Upper lobe of left lung (tissue), 6 donors: ENCODE results near the gene ALAD. TPM values are rescaled to one million over a fixed set of nuclear protein-coding genes. Genes with fewer than 3 reads are reported as not detected.
"Not testable (repeated sequence)": the region's sequence is repeated elsewhere in the genome, so short reads cannot be mapped to it uniquely, and the experiment has no call there.

Experiments
- ATAC-seq, 2 donors: fragments of 200-7000 bp; cut with Tn5 transposase; one replicate each; pipeline ENCODE4 v1.9.1; 2022; ENCODE audit warnings: mild to moderate bottlenecking in 2 of 2, moderate library complexity in 2 of 2; ENCODE audit not compliant: low FRiP score in 2 of 2
- DNase-seq, 2 donors: peaks; one replicate each; pipeline ENCODE4 v3.0.0-alpha.2; 2019 to 2020
- H3K27ac ChIP-seq, 4 donors: fragments of 200-600 bp; sonication (generic); one replicate each; pipeline ENCODE4 v1.5.1; 2016 to 2019
- H3K27me3 ChIP-seq, 4 donors: fragments of 200-600 bp; sonication (generic); one replicate each; pipeline ENCODE4 v1.5.1; 2017 to 2019
- H3K36me3 ChIP-seq, 4 donors: fragments of 200-600 bp; sonication (generic); one replicate each; pipeline ENCODE4 v1.5.1; 2016 to 2019
- H3K4me1 ChIP-seq, 4 donors: fragments of 200-600 bp; sonication (generic); one replicate each; pipeline ENCODE4 v1.5.1; 2018 to 2019
- H3K4me3 ChIP-seq, 4 donors: fragments of 200-600 bp; sonication (generic); one replicate each; pipeline ENCODE4 v1.5.1; 2017 to 2019; ENCODE audit warnings: mild to moderate bottlenecking in 2 of 4, moderate library complexity in 1 of 4
- H3K9me3 ChIP-seq, 4 donors: fragments of 200-600 bp; sonication (generic); one replicate each; pipeline ENCODE4 v1.5.1; 2018 to 2019
- CTCF ChIP-seq, 6 experiments: fragments of 450-650 bp in 4 of 6; fragments of 200-600 bp in 2 of 6; sonication (generic) in 2 of 6; IDR thresholded peaks; one replicate each; pipeline ENCODE4 v1.5.1; 2016 to 2019; ENCODE audit warnings: antibody characterized with exemption in 6 of 6
- EP300 ChIP-seq, 4 donors: sonication (generic); formaldehyde crosslinking; IDR thresholded peaks; one replicate each; pipeline ENCODE4 v1.5.1; 2017; ENCODE audit warnings: antibody characterized with exemption in 4 of 4, control low read depth in 2 of 4
- POLR2A ChIP-seq, 4 donors: fragments of 450-650 bp; IDR thresholded peaks; one replicate each; pipeline ENCODE4 v1.5.1; 2016 to 2017; ENCODE audit warnings: antibody characterized with exemption in 4 of 4, mild to moderate bottlenecking in 2 of 4
- POLR2AphosphoS5 ChIP-seq, 2 donors: sonication (generic); formaldehyde crosslinking; IDR thresholded peaks; one replicate each; pipeline ENCODE4 v1.5.1; 2017; ENCODE audit warnings: antibody characterized with exemption in 2 of 2
- WGBS, 2 donors: methylation state at CpG; one replicate each; pipeline ENCODE4 v1.1.5; 2017 to 2018; 5-methylcytosine and 5-hydroxymethylcytosine counted together
- total RNA-seq, 6 donors: library from RNA; depleted of rRNA in 4 of 6; stranded (reverse); fragments of >200 nt in 4 of 6; gene quantifications; one replicate each; pipeline versions ENCODE4 v1.1.0 to v1.2.1, GENCODE V29; 2016 to 2021
- donor health status: DM: no; HTN: no; CAD: no; lungs with moderate emphysema.
- donor health status: DM: no; HTN: yes; CAD: no; lungs with severe emphysema.

ALAD gene
- total RNA-seq, 6 donors from 2014 or later: 30.6 to 48.2 (median 38.2) TPM

- TF ChIP-seq CTCF (IDR thresholded peaks at IDR 0.05) (no peak), EP300 (IDR thresholded peaks at IDR 0.05) (no peak), POLR2AphosphoS5 (IDR thresholded peaks at IDR 0.05) (no peak), POLR2A (IDR thresholded peaks at IDR 0.05) (no peak)
- H3K36me3 ChIP-seq: peaks cover 16 to 70% (median 52%) of the 10 kb centered on the region in 4 donors
- H3K27me3 ChIP-seq: no peaks in the 10 kb centered on the region
- no peak for ATAC-seq
- 93 to 96% methylated on average over 8 to 13 of the region's 13 CpGs for WGBS, 2 donors
- no peak overlapping the region for H3K27ac ChIP-seq
- H3K9me3 ChIP-seq: no peaks in the 10 kb centered on the region
- DNase-seq: no peak
- no peaks in the 10 kb centered on the region for H3K4me1 ChIP-seq
- no peak overlapping the region for H3K4me3 ChIP-seq
Measured at GRCh38 chr9:113388833-113389232, 12.3 kb downstream of the ALAD start.

GRCh38 chr9:113387560-113388230, 13.4 kb downstream of the ALAD start:
- H3K4me3 ChIP-seq: no peak overlapping the region
- H3K27ac ChIP-seq: no peak overlapping the region
- no peaks in the 10 kb centered on the region for H3K9me3 ChIP-seq
- DNase-seq (no peak), ATAC-seq (no peak)
- TF ChIP-seq POLR2AphosphoS5 (IDR thresholded peaks at IDR 0.05): no peak
- no peak for TF ChIP-seq POLR2A (IDR thresholded peaks at IDR 0.05)
- no peak for TF ChIP-seq CTCF (IDR thresholded peaks at IDR 0.05)
- no peak for TF ChIP-seq EP300 (IDR thresholded peaks at IDR 0.05)
- WGBS, 2 donors: 75 to 90% methylated on average over 5 to 9 of the region's 9 CpGs
- H3K27me3 ChIP-seq: no peaks in the 10 kb centered on the region
- no peaks in the 10 kb centered on the region for H3K4me1 ChIP-seq
- H3K36me3 ChIP-seq: peaks cover 16 to 60% (median 46%) of the 10 kb centered on the region in 4 donors

- DNase-seq (no peak), ATAC-seq (no peak)
- H3K9me3 ChIP-seq: no peaks in the 10 kb centered on the region
- no peak overlapping the region for H3K27ac ChIP-seq
- H3K4me3 ChIP-seq: no peak overlapping the region
- H3K4me1 ChIP-seq: peaks cover 0 to 4% (median 0%) of the 10 kb centered on the region in 4 donors
- H3K36me3 ChIP-seq: peaks cover 16 to 51% (median 44%) of the 10 kb centered on the region in 4 donors
- WGBS, 2 donors: 86 to 89% methylated on average over 4 of the region's 4 CpGs
- no peaks in the 10 kb centered on the region for H3K27me3 ChIP-seq
- TF ChIP-seq CTCF (IDR thresholded peaks at IDR 0.05) (no peak), POLR2AphosphoS5 (IDR thresholded peaks at IDR 0.05) (no peak), EP300 (IDR thresholded peaks at IDR 0.05) (no peak), POLR2A (IDR thresholded peaks at IDR 0.05) (no peak)
Measured at GRCh38 chr9:113386571-113387393, 14.3 kb downstream of the ALAD start.

GRCh38 chr9:113381909-113382411, 19.1 kb downstream of the ALAD start:
- Histone ChIP-seq H3K36me3 (peaks cover 0 to 3% (median 0%) of the 10 kb centered on the region in 4 donors), H3K4me1 (peaks cover 0 to 11% (median 1%) of the 10 kb centered on the region in 4 donors), H3K27ac (peak overlapping the region in 2 of 4 donors; percentile 32 to 73), H3K27me3 (no peaks in the 10 kb centered on the region), H3K4me3 (no peak overlapping the region), H3K9me3 (no peaks in the 10 kb centered on the region)
- DNase-seq (peak in 1 of 2 donors; percentile 70), ATAC-seq (peak; percentile 28 to 68)
- TF ChIP-seq POLR2A (IDR thresholded peaks at IDR 0.05): no peak
- no peak for TF ChIP-seq POLR2AphosphoS5 (IDR thresholded peaks at IDR 0.05)
- no peak for TF ChIP-seq EP300 (IDR thresholded peaks at IDR 0.05)
- TF ChIP-seq CTCF (IDR thresholded peaks at IDR 0.05): no peak
- 68 to 91% methylated on average over 8 of the region's 8 CpGs for WGBS, 2 donors

GRCh38 chr9:113381441-113381840, 19.6 kb downstream of the ALAD start:
- ATAC-seq, H3K27me3 ChIP-seq, H3K36me3 ChIP-seq, DNase-seq, H3K4me3 ChIP-seq, H3K9me3 ChIP-seq: not testable (repeated sequence)
- peak overlapping the region in 2 of 4 donors; percentile 32 to 73 for H3K27ac ChIP-seq
- WGBS, 2 donors: 72 to 81% methylated on average over 5 to 7 of the region's 7 CpGs
- H3K4me1 ChIP-seq: peaks cover 0 to 11% (median 1%) of the 10 kb centered on the region in 4 donors
